B cell (primary cell): Measurements from ENCODE around the gene RASA4B.
"Not testable (repeated sequence)": the region's sequence is repeated elsewhere in the genome, so short reads cannot be mapped to it uniquely, and the experiment has no call there.

Experiments
- EZH2 ChIP-seq: IDR thresholded peaks from 2 replicates; pipeline ENCODE4 v1.6.1; 2012; ENCODE audit warnings: borderline replicate concordance, low read depth, mild to moderate bottlenecking, moderate library complexity, low read length; ENCODE audit not compliant: insufficient read depth, poor library complexity, severe bottlenecking
- TF ChIP-seq, protein P1 (sequence below): fragments of 200-600 bp; IDR thresholded peaks from one replicate; pipeline ENCODE4 v1.8.0; 2022; ENCODE audit warnings: antibody characterized with exemption, mild to moderate bottlenecking

- TF ChIP-seq, protein P1, sequence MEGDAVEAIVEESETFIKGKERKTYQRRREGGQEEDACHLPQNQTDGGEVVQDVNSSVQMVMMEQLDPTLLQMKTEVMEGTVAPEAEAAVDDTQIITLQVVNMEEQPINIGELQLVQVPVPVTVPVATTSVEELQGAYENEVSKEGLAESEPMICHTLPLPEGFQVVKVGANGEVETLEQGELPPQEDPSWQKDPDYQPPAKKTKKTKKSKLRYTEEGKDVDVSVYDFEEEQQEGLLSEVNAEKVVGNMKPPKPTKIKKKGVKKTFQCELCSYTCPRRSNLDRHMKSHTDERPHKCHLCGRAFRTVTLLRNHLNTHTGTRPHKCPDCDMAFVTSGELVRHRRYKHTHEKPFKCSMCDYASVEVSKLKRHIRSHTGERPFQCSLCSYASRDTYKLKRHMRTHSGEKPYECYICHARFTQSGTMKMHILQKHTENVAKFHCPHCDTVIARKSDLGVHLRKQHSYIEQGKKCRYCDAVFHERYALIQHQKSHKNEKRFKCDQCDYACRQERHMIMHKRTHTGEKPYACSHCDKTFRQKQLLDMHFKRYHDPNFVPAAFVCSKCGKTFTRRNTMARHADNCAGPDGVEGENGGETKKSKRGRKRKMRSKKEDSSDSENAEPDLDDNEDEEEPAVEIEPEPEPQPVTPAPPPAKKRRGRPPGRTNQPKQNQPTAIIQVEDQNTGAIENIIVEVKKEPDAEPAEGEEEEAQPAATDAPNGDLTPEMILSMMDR, result not testable (repeated sequence)
- not testable (repeated sequence) for TF ChIP-seq EZH2
These were observed 24.2 kb downstream of the RASA4B start for GRCh38 chr7:102493220-102493935.
